GM21390 (cell line): ENCODE measurements around the gene VCPKMT.

Experiments
- ATAC-seq: cut with Tn5 transposase; IDR thresholded peaks from one replicate; pipeline ENCODE4 v1.9.1; 2021; ENCODE audit not compliant: unreplicated experiment

The VCPKMT gene

DNA sequence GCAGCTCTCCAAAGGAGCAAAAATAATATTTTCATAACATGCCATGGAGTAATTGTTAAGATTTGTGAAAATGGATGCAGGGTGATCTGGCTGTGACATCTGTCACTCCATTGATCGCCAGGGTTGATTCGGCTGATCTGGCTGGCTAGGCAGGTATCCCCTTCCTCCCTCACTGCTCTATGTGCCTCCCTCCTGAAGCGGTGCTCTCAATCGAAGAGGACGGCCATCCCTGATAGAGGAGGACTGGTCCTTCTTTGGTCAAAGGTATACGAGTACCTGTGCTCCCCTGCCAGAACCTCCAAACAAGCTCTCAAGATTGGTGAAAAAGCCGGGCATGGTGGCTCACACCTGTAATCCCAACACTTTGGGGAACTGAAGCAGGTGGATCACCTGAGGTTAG lies 47.9 kb downstream of the VCPKMT start:
- no peak for ATAC-seq

GRCh38 chr14:50067723-50068495 lies 48.5 kb downstream of the VCPKMT start:
- no peak for ATAC-seq

DNA sequence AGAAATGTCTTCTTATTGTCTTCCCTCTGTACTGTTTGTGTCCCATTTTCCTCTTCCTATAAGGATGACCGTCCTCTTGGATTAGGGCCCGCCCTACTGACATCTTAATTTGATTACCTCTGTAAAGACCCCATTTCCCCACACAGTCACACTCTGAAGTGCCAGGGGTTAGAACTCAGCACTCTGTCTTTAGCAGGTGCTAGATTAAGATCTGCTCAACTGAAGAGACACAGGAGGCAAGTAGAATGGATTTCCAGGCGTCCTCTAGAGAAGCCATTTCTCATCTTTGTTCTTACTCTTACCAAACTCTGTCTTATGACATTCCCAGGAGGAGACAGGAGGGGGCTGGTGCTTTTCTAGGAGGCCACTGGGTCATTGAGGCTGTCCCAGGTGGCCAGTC lies 50.8 kb downstream of the VCPKMT start:
- ATAC-seq = no peak

DNA sequence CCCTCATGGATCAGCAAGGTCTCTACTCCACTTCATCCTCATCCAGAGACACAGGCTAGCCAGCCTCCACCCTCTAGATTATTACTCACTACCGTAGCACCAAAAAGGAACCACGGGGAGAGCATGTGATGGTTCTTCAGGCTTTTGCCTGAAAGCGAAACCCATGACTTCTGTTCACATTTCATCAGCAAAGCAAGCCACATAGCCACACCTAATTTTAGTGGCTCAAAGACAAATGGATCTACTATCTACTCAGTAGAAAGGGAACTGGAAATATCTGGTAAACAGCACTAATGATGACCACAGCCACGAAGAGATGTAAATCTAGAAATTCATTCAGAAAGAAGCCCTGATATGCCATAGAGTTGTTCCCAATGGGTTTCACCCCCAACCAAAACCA lies 51.4 kb downstream of the VCPKMT start:
- peak; percentile 69 for ATAC-seq

DNA sequence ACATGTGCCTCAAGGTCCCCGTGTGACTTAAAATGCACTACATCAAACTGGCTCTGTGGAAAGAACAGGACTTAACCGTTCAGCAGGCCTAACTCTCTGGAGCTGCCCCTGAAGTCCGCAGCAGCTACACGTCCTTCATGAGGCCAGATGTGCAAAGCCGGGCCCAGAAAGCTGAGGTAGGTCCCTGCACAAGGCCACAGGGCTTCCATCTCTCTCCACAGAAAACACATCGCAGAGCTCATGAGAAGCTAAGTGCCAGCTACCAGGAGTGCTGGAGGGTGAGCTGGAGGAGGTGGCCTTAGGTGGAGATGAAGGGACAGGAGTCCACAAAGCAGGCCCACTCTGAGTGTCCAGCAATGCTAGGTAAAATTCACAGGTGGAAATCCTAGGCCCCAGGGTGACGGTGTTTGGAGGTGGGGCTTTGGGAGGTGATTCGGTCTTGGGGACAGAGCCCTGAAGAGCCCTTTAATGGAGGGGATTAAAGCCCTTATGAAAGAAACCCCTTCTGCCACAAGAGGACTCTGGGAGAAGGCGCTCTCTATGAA lies 52.4 kb downstream of the VCPKMT start:
- ATAC-seq = no peak

GRCh38 chr14:50062438-50063085 lies 53.8 kb downstream of the VCPKMT start:
- ATAC-seq = no peak

- ATAC-seq = peak; percentile 48
Observed at GRCh38 chr14:50061664-50062437, 54.5 kb downstream of the VCPKMT start.

DNA sequence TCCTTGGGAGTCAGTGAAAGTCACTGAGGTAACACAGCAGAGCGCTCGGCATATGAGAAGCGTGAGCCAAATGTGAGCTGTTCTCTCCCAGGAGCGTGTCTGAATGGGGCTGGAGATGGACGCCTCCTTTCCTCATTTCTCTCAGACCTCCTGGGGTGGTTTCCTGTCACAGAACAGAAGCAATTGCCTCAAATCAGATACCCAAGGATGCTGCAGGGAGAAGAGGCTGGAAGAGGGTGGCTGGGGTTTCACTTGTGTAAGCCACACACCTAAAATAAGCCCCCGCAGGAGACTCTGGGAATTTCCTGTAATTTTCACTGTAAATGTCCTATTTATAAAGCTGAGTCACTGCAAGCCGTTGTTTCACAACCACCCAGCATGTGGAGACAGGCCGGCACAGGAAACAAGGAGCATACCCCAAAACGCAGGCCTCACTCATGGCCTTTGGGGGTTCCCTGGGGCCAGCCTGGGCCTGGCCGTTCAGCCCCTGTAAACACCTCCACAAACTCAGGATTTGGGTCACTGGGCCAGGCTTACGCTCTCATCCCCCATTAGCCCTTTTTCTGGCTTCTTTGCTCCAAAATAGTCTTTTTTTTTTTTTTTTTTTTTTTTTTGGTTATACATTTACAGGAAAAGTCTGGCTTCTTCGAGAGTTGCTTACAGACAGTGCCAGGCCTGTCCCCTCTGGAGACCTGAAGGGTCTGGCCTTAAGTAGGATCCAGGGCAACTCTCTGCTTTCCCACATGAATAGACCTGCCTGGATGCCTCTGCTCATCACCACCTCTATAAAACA lies 55.3 kb downstream of the VCPKMT start:
- peak; percentile 24 for ATAC-seq

DNA sequence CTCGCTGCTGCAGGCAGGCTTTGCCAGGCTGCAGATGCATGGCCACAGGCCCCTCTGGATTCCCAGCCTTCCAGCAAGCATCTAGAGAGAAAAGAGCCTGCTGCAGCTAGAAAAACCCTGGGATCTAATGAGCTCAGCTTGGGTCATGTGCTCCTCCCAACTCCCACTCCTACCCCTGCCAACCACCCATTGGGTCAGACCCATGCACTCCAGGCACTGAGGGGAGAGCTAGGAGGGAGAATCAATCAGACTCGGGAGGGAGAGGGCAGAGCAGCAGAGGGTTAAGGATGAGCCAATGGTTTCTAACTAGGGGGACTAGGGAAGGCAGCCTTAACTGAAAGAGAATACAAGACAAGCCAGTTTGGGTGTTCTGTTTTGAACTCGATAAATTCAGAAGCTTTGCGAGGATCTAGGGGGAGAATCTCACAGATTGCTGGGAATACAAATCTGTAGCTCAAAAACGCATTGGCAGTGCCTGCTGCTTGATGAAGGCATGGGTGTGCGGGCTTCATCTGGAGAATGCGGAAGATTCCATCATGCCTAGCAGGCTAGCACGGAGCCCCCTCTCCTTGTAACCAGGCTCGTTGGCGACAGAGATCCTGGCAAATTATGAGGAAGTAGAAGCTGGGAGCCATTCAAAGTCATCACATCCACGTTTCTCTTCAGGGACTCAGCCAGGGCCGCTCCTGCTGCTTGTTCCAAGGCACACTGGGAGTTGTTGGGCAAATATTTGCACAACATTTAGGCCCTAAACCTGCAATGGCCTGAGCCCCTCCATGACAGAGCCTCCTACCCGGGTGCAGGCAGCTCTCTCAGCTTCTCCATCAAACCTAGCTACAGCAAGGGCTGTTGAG lies 56.4 kb downstream of the VCPKMT start:
- ATAC-seq = no peak
